GM12875 (cell line): Measurements from ENCODE around the gene CAMKMT.

Source experiments
- H3K4me3 ChIP-seq: one replicate; pipeline ENCODE4 v1.5.1; 2011; ENCODE audit warnings: low read depth, low read length, control low read depth
- TF ChIP-seq, protein P1 (sequence below): IDR thresholded peaks from 2 replicates; pipeline ENCODE4 v1.5.1; 2011; ENCODE audit warnings: low read depth, mild to moderate bottlenecking, control low read depth, inconsistent platforms, low read length, moderate library complexity, borderline replicate concordance; ENCODE audit not compliant: insufficient read depth

CAMKMT gene

GRCh38 chr2:44442019-44442418, 80.3 kb downstream of the CAMKMT start:
- H3K4me3 ChIP-seq: no peak overlapping the region
- TF ChIP-seq, protein P1, sequence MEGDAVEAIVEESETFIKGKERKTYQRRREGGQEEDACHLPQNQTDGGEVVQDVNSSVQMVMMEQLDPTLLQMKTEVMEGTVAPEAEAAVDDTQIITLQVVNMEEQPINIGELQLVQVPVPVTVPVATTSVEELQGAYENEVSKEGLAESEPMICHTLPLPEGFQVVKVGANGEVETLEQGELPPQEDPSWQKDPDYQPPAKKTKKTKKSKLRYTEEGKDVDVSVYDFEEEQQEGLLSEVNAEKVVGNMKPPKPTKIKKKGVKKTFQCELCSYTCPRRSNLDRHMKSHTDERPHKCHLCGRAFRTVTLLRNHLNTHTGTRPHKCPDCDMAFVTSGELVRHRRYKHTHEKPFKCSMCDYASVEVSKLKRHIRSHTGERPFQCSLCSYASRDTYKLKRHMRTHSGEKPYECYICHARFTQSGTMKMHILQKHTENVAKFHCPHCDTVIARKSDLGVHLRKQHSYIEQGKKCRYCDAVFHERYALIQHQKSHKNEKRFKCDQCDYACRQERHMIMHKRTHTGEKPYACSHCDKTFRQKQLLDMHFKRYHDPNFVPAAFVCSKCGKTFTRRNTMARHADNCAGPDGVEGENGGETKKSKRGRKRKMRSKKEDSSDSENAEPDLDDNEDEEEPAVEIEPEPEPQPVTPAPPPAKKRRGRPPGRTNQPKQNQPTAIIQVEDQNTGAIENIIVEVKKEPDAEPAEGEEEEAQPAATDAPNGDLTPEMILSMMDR: no peak

- TF ChIP-seq, protein P1: no peak
- H3K4me3 ChIP-seq: no peak overlapping the region
Observed at GRCh38 chr2:44443517-44443916, 81.8 kb downstream of the CAMKMT start.

DNA sequence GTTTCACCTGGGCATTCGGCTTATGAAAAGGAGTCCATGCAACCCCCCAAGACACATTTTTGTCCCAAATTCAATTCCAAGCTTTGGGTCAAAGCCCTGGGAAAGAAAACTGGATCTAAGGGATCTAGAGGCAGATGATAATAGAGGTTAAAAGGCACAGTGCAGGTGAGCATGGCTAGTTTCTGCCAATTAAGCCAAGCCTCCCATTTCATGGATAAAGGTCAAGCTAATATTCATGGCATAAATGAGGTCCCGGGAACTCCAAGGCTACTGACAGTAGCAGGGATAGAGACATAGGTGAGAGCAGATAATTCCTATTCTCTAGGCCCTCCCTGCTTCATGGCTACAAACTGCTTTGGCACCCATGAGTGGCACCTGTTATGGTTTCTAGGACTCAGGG, 83.1 kb downstream of the CAMKMT start:
- TF ChIP-seq, protein P1: no peak
- no peak overlapping the region for H3K4me3 ChIP-seq

DNA sequence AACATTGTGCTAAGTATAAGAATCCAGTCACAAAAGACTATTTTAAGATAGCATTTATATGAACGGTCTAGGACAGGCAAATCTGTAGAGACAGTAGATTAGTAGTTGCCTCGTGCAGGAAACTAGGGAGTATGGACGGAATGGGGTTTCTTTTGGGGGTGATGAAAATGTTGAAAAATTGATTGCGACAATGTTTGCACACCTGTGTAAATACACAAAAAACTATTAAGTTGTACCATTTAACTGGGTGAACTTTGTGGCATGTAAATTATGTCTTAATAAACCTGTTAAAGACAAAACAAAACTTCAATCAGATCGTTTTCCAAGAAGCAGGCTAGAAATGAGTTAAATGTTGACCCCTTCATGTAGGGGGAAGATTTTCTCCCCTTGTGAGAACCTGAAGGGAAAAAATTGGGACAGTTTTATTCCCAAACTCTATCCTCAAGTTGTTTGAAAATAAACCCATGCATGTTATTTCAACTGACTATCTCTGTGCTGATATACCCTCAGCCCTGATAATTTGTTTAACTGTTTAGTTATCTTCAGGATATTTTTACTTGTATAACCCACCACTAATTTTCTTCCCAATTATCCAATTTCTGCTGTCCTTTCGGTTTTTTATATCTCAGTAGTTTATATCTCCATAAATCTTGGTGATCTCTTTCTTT, 87.2 kb downstream of the CAMKMT start:
- no peak overlapping the region for H3K4me3 ChIP-seq
- TF ChIP-seq, protein P1: no peak

DNA sequence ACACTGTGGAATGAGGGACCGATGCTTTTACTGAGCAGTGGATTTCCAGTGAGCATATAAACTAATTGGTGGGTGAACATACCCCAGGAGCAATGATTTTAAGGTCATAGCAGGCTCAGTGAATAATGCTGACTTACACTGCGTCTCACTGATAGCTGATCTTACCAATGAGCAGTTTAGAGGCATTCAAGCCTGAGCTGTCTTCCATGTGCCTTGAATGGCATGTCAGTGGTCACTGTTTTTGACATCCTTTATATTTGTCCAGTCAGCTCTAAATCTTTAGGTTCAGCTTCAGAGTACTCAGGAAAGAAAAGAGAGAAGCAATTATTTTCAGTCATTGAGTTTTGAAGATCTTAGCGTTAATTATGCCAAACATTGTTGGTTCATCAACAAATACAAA, 88.3 kb downstream of the CAMKMT start:
- TF ChIP-seq, protein P1: no peak
- H3K4me3 ChIP-seq: no peak overlapping the region

GRCh38 chr2:44450806-44451205, 89.1 kb downstream of the CAMKMT start:
- no peak overlapping the region for H3K4me3 ChIP-seq
- TF ChIP-seq, protein P1: no peak

- H3K4me3 ChIP-seq: no peak overlapping the region
- TF ChIP-seq, protein P1: no peak
Observed at GRCh38 chr2:44452069-44452583, 90.4 kb downstream of the CAMKMT start.
